Testis (tissue), 3 donors: ENCODE measurements around the gene TRIM14. TPM values are rescaled to one million over a fixed set of nuclear protein-coding genes. Genes with fewer than 3 reads are reported as not detected.
A peak's percentile ranks its signal among the peaks of the same experiment; 100 is the strongest.

Experiments used
- DNase-seq: peaks from one replicate; pipeline ENCODE4 v3.0.0-alpha.2; 2019
- H3K27ac ChIP-seq, 2 donors: fragments of 200-600 bp; sonication (generic); one replicate each; pipeline ENCODE4 v1.5.1; 2019
- H3K27me3 ChIP-seq: fragments of 200-600 bp; sonication (generic); one replicate; pipeline ENCODE4 v1.5.1; 2019
- H3K36me3 ChIP-seq: fragments of 200-600 bp; sonication (generic); one replicate; pipeline ENCODE4 v1.5.1; 2017; ENCODE audit warnings: low read depth; ENCODE audit errors: missing control alignments
- H3K4me1 ChIP-seq: fragments of 200-600 bp; sonication (generic); one replicate; pipeline ENCODE4 v1.5.1; 2019
- H3K4me3 ChIP-seq, 2 donors: fragments of 200-600 bp; sonication (generic); one replicate each; pipeline ENCODE4 v1.5.1; 2017 to 2019
- H3K9me3 ChIP-seq: fragments of 200-600 bp; sonication (generic); one replicate; pipeline ENCODE4 v1.5.1; 2017
- CTCF ChIP-seq, 3 experiments: fragments of 450-650 bp in 2 of 3; fragments of 200-600 bp in 1 of 3; sonication (generic) in 1 of 3; IDR thresholded peaks; one replicate each; pipeline ENCODE4 v1.5.1; 2016 to 2019; ENCODE audit warnings: antibody characterized with exemption in 3 of 3, mild to moderate bottlenecking in 2 of 3, moderate library complexity in 1 of 3
- POLR2A ChIP-seq: fragments of 450-650 bp; IDR thresholded peaks from one replicate; pipeline ENCODE4 v1.6.1; 2017; ENCODE audit warnings: antibody characterized with exemption, mild to moderate bottlenecking, moderate library complexity
- WGBS, 2 donors: methylation state at CpG; one replicate each; pipeline ENCODE4 v1.1.5; 2018; 5-methylcytosine and 5-hydroxymethylcytosine counted together
- intact Hi-C: fragments of 100-400 bp; cut with DNase I; formaldehyde crosslinking; loops from one replicate; pipeline ENCODE4 v1.15.1; 2023; ENCODE audit warnings: low total_unique reads
- polyA plus RNA-seq: library from polyadenylated mRNA; stranded (reverse); fragments of 350-450 nt; fragmentation: Illumina TruSeq; extraction: RNeasy Lipid Tissue Mini Kit (QIAGEN cat#74804); gene quantifications from one replicate; pipeline ENCODE4 v1.2.3, GENCODE V29; 2014; ENCODE audit warnings: low read depth, low replicate concordance; ENCODE audit not compliant: insufficient read depth
- total RNA-seq, 2 donors: library from RNA; depleted of rRNA; stranded (reverse); fragments of >200 nt; gene quantifications; one replicate each; pipeline ENCODE4 v1.2.3, GENCODE V29; 2016

TRIM14 gene
- total and polyA plus RNA-seq, 3 donors from 2014 or later, result 17.3 to 21.3 (median 19.6) TPM

GRCh38 chr9:98057138-98057799 lies 61.8 kb downstream of the TRIM14 start:
- peaks cover 9% of the 10 kb centered on the region for H3K4me1 ChIP-seq
- intact Hi-C loops, result no loop called here
- H3K9me3 ChIP-seq, result no peaks in the 10 kb centered on the region
- 1 to 2% methylated on average over 14 of the region's 14 CpGs for WGBS, 2 donors
- peak overlapping the region; percentile 88 to 89 for H3K4me3 ChIP-seq
- no peaks in the 10 kb centered on the region for H3K36me3 ChIP-seq
- no peak for TF ChIP-seq POLR2A
- TF ChIP-seq CTCF (IDR thresholded peaks at IDR 0.05), result no peak
- peak overlapping the region; percentile 84 to 92 for H3K27ac ChIP-seq
- DNase-seq, result peak; percentile 22
- no peaks in the 10 kb centered on the region for H3K27me3 ChIP-seq

- WGBS, 2 donors, result 0 to 1% methylated on average over 23 to 66 of the region's 80 CpGs
- Histone ChIP-seq H3K36me3 (no peaks in the 10 kb centered on the region), H3K4me3 (peak within 1 kb of the TSS; percentile 88 to 89), H3K27ac (peak within 1 kb of the TSS; percentile 84 to 92), H3K4me1 (peaks cover 9% of the 10 kb centered on the region), H3K27me3 (no peaks in the 10 kb centered on the region), H3K9me3 (no peaks in the 10 kb centered on the region)
- TF ChIP-seq CTCF (IDR thresholded peaks at IDR 0.05), result no peak
- peak; percentile 98 for TF ChIP-seq POLR2A
- peak; percentile 97 for DNase-seq
- intact Hi-C loops, result no loop called here
These were observed 62.5 kb downstream of the TRIM14 start, which contains the start of gene NANS for GRCh38 chr9:98056269-98057137. NANS (plus strand) TSS chr9:98056732; CDS start chr9:98056809, 77 bp downstream.

- Histone ChIP-seq H3K27me3 (no peaks in the 10 kb centered on the region), H3K4me1 (peaks cover 9% of the 10 kb centered on the region), H3K9me3 (no peaks in the 10 kb centered on the region), H3K36me3 (no peaks in the 10 kb centered on the region), H3K27ac (no peak overlapping the region), H3K4me3 (no peak overlapping the region)
- intact Hi-C loops, result no loop called here
- no peak for DNase-seq
- TF ChIP-seq CTCF (IDR thresholded peaks at IDR 0.05) (no peak), POLR2A (no peak)
- WGBS, 2 donors, result 91 to 97% methylated on average over 7 of the region's 7 CpGs
These were observed 64.6 kb downstream of the TRIM14 start for GRCh38 chr9:98054376-98054951.

GRCh38 chr9:98050351-98050750 lies 68.7 kb downstream of the TRIM14 start:
- H3K9me3 ChIP-seq, result no peaks in the 10 kb centered on the region
- no peaks in the 10 kb centered on the region for H3K36me3 ChIP-seq
- no peaks in the 10 kb centered on the region for H3K27me3 ChIP-seq
- WGBS, 2 donors, result 90 to 91% methylated on average over 4 of the region's 4 CpGs
- DNase-seq, result no peak
- no peaks in the 10 kb centered on the region for H3K4me1 ChIP-seq
- H3K4me3 ChIP-seq, result no peak overlapping the region
- H3K27ac ChIP-seq, result no peak overlapping the region
- intact Hi-C loops, result no loop called here
- no peak for TF ChIP-seq POLR2A
- TF ChIP-seq CTCF (IDR thresholded peaks at IDR 0.05), result no peak
